AG09319 (cell line): ENCODE results near the gene KLK10.

Experiments
- DNase-seq: peaks from one replicate; pipeline ENCODE4 v3.0.0-alpha.2; 2010; ENCODE audit warnings: low read depth; ENCODE audit errors: extremely low read depth
- TF ChIP-seq, protein P1 (sequence below): IDR thresholded peaks from 2 replicates; pipeline ENCODE4 v1.5.1; 2011; ENCODE audit warnings: low read depth, mild to moderate bottlenecking, inconsistent platforms, low read length, moderate library complexity

The KLK10 gene

DNA sequence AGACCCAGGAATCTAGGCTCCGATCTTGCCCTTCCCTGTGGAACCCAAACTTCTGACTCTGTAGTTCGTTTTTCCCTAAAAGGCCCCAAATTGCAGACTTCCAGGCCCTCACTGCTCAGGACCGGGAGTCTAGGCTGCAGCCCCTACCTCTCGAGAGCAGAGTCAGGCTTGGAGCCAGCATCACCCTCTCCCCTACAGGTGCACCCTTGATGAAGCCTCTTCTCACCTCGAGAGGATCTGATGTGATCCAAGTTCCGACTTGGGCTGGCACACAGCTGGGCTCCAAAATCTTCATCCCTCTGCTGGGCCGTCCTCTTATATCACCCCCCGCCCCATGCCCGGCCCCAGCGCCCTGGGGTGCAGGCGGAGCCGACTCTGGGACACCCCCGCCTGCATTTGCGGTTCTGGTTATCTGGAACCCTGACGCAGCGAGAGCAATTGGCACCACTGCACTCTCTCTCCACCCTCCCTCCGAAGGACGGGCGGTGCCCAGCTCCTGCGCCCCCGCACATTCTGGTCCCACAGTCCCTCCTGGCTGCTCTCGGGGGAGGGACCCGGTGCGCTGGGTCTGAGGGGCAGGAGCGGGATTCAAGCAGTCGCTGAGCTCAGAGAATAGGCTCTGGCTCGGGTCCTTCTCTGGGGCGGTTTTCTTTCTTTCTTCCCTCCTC is 35.8 kb downstream of the KLK10 start, which contains the start of gene KLK7:
Gene KLK7 (minus strand): TSS at position 293 of the 668 bp plus-strand sequence. CDS start 1,518 bp downstream, outside the sequence.
- TF ChIP-seq, protein P1, sequence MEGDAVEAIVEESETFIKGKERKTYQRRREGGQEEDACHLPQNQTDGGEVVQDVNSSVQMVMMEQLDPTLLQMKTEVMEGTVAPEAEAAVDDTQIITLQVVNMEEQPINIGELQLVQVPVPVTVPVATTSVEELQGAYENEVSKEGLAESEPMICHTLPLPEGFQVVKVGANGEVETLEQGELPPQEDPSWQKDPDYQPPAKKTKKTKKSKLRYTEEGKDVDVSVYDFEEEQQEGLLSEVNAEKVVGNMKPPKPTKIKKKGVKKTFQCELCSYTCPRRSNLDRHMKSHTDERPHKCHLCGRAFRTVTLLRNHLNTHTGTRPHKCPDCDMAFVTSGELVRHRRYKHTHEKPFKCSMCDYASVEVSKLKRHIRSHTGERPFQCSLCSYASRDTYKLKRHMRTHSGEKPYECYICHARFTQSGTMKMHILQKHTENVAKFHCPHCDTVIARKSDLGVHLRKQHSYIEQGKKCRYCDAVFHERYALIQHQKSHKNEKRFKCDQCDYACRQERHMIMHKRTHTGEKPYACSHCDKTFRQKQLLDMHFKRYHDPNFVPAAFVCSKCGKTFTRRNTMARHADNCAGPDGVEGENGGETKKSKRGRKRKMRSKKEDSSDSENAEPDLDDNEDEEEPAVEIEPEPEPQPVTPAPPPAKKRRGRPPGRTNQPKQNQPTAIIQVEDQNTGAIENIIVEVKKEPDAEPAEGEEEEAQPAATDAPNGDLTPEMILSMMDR, result no peak
- no peak for DNase-seq

DNA sequence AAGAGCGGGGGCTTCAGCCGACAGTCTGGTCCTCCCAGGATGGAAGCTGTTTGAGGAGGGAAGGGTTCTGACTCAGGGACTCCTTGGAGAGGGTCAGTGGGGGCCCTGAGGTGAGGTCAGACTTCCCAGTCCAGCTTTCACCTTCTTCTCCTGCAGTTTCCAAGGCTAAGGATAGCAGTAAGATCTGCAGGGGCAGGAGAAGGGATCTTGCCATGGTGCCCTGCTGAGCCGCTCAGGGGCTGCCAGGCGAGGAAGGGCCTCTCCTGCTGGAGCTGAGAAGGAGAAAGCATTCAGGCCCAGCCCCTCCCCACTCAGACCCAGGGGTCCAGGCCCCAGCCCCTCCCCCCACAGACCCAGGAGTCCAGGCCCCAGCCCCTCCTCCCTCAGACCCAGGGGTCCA is 37.3 kb downstream of the KLK10 start:
- TF ChIP-seq, protein P1, result no peak
- no peak for DNase-seq

DNA sequence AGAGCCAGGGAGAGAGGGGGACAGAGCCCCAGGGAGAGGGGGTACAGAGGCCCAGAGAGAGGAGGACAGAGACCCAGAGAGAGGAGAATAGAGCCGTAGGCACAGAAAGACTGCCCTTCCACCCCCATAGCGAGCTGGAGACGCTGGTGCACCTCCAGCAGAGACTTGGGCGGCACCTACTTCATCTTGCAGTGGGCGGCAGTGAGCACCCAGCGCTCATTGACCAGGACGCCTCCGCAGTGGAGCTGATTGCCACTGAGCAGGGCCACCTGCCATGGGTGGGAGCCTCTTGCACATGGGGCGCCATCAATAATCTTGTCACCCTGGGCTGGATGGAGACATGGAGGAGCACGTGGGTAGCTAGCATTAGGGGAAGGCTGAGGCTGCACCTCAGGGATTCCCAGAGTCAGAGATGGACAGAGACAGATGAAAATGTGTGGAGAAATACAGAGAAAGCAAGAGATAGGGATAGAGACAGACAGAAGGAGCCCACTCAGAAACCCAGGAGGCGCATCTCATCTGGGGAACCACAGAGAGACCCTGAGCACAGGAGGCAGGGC is 37.8 kb downstream of the KLK10 start:
- no peak for DNase-seq
- TF ChIP-seq, protein P1, result no peak

DNA sequence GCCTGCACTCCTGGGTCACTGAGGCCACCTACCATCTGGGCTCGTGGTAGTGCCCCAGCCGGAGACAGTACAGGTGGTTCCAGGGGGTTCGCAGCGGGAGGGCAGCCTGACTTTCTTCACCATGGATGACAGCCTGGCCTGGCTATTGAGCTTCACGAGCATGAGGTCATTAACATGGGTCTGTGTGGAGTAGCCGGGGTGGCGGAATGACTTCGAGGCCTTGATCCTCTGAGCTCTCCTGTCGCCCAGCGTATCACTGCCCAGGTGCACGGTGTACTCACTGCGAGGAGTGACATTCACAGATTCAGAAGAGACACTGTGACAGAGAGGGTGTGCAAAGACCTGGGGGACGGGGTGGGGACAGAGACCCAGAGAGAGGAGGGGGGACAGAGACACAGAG is 39.3 kb downstream of the KLK10 start:
- DNase-seq, result no peak
- TF ChIP-seq, protein P1, result no peak

DNA sequence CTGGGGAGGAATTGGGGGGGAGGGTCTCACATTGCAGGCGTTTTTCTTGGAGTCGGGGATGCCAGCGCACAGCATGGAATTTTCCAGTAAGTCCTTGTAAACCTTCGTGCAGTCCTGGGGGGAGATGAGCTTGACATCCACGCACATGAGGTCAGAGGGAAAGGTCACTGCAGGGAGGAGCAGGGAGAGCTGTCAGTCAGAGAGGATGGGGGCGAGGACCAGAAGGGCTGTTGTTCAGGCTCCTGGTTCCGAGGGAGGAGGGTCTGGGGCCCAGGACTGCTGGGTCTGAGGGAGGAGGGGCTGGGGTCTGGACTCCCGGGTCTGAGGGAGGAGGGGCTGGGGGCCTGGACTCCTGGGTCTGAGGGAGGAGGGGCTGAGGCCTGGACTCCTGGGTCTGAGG is 39.8 kb downstream of the KLK10 start:
- TF ChIP-seq, protein P1, result no peak
- DNase-seq, result no peak

DNA sequence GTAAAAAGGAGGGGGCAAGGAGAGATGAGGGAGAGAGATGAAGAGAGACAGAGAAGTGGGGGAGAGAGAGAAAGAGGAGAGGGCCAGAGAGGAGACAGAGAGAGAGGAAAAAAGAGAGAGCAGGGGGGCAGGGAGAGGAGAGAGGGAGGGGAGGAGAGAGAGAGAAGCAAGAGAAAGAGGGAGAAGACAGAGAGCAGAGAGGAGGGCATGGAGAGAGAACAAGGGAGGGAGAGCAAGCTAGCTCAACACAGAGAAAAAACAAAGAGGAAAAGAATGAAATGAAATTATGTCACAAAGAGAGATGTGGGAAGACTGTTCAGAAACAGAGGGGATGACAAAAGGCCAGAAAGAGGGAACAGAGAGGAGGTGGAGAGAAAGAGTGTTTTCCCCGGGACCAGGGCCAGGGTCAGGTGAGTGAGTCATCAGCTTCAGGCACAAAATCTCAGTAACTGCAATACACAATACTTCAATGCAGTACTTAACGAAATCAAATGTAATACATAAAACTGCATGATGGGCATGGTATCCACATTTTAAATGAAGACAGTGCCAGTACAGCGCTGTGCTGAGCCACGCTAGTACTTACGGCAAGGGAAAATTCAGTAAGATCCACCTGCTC is 40.6 kb downstream of the KLK10 start:
- no peak for DNase-seq
- TF ChIP-seq, protein P1, result no peak

DNA sequence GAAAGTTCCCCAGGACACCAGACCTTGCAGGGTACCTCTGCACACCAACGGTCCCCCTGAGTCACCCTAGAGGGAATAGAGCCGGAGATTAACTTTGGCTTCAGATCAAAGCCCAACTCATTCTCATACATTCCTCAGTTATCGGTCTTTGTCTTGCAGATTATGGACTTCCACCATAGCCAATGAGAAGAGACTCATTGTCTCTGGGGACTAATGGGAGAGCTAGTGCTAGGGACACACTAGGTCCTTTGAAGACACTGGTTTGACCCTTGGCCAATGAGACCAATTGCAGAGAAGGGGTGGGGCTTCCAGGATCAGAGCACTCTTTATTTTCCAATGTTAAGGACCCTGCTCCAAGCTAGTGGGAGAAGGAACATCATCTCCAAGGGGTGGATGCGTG is 41.9 kb downstream of the KLK10 start:
- no peak for DNase-seq
- TF ChIP-seq, protein P1, result no peak
